LNCaP clone FGC (cell line): ENCODE measurements around the gene CHAD.

Experiments used
- DNase-seq: peaks from one replicate; pipeline ENCODE4 v3.0.0-alpha.2; 2011; ENCODE audit warnings: low read depth
- H3K4me3 ChIP-seq: 2 replicates; pipeline ENCODE4 v1.5.1; 2011; ENCODE audit warnings: mild to moderate bottlenecking, low read depth, low read length, control low read depth
- TF ChIP-seq, protein P1 (sequence below): IDR thresholded peaks from 2 replicates; pipeline ENCODE4 v1.5.1; 2012; ENCODE audit warnings: mild to moderate bottlenecking; ENCODE audit not compliant: control insufficient read depth, insufficient read depth; ENCODE audit errors: extremely low read depth

The CHAD gene

DNA sequence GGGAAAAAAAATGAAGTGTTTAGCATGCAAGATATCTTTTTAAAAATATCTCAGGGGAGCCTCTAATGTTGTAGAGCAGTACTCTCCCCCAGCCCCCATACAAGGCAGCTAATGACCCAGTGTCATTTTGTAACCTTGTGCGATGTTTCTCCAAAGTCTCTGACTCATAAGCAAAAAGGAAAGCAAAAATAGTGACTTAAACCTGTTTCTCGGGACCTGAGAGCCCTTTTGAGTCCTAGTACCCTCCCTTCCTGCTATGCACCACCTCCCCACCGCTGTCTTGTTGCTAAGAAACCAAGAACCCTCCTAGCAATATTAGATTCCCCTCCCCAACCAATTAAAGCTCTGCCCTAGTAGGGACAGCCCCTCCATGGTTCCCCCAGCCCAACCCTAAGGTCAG lies 42.4 kb upstream of the CHAD start:
- TF ChIP-seq, protein P1, sequence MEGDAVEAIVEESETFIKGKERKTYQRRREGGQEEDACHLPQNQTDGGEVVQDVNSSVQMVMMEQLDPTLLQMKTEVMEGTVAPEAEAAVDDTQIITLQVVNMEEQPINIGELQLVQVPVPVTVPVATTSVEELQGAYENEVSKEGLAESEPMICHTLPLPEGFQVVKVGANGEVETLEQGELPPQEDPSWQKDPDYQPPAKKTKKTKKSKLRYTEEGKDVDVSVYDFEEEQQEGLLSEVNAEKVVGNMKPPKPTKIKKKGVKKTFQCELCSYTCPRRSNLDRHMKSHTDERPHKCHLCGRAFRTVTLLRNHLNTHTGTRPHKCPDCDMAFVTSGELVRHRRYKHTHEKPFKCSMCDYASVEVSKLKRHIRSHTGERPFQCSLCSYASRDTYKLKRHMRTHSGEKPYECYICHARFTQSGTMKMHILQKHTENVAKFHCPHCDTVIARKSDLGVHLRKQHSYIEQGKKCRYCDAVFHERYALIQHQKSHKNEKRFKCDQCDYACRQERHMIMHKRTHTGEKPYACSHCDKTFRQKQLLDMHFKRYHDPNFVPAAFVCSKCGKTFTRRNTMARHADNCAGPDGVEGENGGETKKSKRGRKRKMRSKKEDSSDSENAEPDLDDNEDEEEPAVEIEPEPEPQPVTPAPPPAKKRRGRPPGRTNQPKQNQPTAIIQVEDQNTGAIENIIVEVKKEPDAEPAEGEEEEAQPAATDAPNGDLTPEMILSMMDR, result no peak
- DNase-seq, result no peak
- H3K4me3 ChIP-seq, result no peak overlapping the region

DNA sequence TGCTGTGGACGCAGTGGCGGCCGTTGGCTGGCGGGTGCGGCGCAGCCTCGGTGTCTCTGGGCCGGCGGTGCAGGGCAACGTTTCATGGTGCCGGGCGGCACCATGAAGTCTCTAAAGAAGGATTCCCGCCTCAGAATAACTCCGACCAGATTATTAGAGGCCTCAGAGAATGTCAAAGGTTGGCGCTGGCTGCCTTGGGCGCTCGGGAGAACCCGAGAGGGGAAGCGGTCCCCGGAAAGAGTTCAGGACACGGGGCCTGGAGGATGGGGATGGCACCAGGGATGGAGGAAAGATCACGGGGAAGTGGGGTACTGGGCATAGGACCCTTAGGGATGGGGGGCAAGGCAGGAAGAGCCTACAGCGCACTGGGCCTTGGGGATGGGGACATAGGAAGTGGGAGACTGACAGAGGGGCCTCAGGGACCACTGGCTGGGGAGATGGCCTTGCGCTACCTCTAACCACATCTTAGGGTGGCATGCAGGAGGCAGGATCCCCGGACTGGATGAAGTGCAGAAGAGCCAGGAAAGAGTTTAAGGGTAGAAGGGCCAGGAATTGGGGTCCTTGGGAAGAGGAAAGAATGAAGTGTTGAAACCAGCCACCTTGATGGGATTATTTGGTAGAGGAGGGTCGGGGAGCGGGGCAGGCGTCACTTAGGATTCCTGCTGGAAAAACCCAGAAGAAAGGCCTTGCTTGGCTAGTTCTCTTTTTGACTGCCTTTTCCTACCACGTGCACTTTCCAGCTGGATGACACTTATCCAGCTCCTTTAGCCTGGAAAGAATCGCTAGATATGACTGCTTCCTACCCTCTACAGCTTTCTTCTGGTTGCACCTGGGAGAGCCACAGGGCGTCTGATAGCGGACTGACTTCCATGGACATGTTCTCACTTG lies 40.1 kb upstream of the CHAD start:
- no peak for DNase-seq
- no peak overlapping the region for H3K4me3 ChIP-seq
- TF ChIP-seq, protein P1, result no peak

DNA sequence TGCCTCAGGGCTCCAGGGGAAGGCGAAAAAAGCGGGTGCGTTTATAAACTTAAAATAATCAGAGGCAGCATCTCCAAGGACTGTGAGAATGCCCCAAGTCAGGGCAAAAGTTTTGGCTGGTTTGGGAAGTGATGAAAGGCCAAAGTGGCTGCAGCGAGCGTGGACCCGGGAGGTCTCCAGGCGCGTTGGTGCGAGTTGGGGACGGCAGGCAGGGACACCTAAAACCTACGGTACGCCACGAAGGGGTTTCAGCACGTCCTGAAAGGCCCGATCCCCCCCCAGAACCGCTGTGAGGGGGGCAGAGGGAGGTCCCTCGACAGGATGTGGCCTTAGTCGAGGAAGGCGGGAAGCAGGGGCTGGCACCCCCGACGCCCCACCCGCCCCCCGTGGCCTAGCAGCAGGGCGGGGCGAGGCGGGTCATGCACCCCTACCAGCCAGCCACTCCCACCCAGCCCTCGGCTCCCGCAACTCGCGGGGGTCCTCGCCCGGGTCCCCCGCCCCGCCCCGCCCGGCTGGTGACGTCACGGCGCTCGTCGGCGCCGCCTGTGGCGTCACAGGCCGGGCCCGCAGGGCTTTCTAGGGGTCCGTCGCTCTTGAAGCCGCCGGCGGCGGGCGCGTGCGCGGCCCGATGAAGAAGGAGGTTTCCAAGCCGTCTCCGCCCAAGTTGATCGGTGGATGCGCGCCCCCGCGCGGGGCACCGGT lies 39.3 kb upstream of the CHAD start, which contains the start of gene MYCBPAP:
MYCBPAP (plus strand) TSS at position 569 of the 702 bp plus-strand sequence. CDS start 236 bp downstream, outside the sequence.
- no peak for DNase-seq
- H3K4me3 ChIP-seq, result no peak within 1 kb of the TSS
- TF ChIP-seq, protein P1, result 0 out of 2 replicates have a peak, but pooled peaks have one; percentile 5

DNA sequence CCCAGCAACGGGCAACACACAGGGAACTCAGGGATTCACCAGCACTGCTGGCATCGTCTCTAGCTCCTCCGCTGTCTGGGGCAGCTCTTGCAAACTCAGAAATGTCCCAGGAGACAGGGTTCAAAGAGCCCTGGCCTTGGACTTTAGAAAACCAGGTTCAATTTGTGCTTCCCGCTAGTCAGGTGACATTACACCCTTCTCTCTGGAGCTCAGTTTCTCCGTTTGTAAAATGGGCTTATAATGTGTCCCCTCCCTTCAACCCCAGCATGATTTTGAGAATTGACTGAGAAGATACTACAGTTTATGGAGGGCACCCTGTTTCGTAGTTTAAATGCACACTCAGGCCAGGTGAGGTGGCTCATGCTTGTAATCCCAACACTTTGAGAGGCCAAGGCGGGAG lies 37.6 kb upstream of the CHAD start:
- TF ChIP-seq, protein P1, result no peak
- no peak overlapping the region for H3K4me3 ChIP-seq
- no peak for DNase-seq

DNA sequence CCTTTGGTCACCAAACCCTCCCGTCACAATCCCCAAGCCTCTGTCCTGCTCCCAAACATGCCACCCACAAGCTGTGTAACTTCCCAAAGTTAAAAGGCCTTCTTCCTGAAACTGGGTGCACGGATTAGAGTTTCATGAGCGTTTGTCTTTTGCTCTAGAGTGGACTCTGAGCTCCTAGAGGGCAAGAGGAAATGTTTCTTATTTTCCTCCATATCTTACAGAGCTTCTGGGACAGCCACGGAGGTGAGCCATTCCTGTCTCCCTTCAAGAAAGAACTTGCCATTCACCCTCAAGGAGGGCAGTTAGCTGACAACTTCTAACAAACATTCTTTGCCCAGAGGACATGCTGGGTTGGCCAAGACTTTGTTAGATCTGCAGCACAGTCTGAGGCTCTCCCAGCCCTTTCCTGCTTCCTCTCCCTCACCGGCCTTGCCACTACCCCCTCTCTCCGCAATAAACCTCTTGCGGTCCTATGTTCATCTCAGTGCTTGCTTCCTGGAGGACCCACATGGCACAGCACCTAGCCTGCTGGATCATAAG lies 37.0 kb upstream of the CHAD start:
- no peak overlapping the region for H3K4me3 ChIP-seq
- TF ChIP-seq, protein P1, result no peak
- no peak for DNase-seq

DNA sequence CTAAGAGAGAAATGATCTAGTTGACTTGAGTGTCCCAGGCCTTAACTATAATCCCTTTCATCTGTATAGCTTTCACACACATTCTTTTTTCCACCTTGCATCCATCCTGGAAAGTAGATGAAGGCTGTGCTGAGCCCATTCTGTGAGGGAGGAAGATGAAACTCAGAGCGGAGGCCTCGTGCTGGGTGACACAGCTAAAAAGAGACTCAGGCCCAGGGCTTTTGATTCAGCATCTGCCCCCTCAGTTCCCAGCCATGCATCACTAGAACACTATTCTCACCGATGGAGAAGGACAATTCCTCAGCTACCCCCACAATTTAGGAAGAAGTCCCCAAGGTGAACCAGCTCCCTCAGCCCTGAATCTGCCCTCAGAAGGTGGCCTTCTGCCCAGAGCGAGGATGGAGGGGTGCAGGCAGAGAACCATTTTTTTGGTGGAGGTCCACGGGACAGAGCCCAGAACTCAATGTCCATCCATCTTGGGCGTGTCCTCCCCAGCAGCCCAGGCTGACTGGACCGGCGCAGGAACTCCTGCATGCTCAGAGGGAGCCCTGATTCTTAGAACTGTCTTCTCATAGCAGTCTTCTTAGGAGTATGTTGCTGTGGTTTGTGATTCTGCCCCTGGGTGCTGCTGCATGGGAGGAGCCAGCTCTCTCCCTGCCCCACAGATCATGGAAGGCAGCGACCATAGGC lies 33.8 kb upstream of the CHAD start:
- no peak for DNase-seq
- no peak overlapping the region for H3K4me3 ChIP-seq
- TF ChIP-seq, protein P1, result no peak
